Kidney (tissue), 14 donors: ENCODE measurements around the gene TPI1. TPM values are rescaled to one million over a fixed set of nuclear protein-coding genes. Genes with fewer than 3 reads are reported as not detected.
"Not testable (repeated sequence)": the region's sequence is repeated elsewhere in the genome, so short reads cannot be mapped to it uniquely, and the experiment has no call there.

Experiments
- DNase-seq, 5 donors: peaks; one replicate each; pipeline ENCODE4 v3.0.0-alpha.2; 2013 to 2020
- FAIRE-seq: peaks from 2 replicates; lab custom pipeline; 2012; peaks lifted over from hg19 to GRCh38; lab: Jason Lieb, UNC
- H3K27ac ChIP-seq, 2 donors: one replicate each; pipeline ENCODE4 v1.7.0; 2013; ENCODE audit warnings: low read depth in 2 of 2, low read length in 2 of 2, inconsistent platforms in 1 of 2
- H3K27me3 ChIP-seq: one replicate; pipeline ENCODE4 v1.7.1; 2013; ENCODE audit warnings: low read length, inconsistent platforms; ENCODE audit not compliant: control insufficient read depth, insufficient read depth
- H3K36me3 ChIP-seq, 3 donors: one replicate each; pipeline versions ENCODE4 v1.7.0 to v1.7.1; 2013; ENCODE audit warnings: low read length in 3 of 3, control low read depth in 1 of 3, inconsistent platforms in 1 of 3; ENCODE audit not compliant: insufficient read depth in 3 of 3, control insufficient read depth in 2 of 3
- H3K4me1 ChIP-seq, 3 donors: one replicate each; pipeline versions ENCODE4 v1.7.0 to v1.7.1; 2013; ENCODE audit warnings: low read length in 3 of 3, inconsistent platforms in 1 of 3, low read depth in 1 of 3; ENCODE audit not compliant: control insufficient read depth in 2 of 3, insufficient read depth in 2 of 3
- H3K4me3 ChIP-seq, 3 donors: one replicate each; pipeline versions ENCODE4 v1.7.0 to v1.8.1; 2013; ENCODE audit warnings: low read length in 3 of 3, control low read depth in 1 of 3, inconsistent platforms in 1 of 3
- H3K9ac ChIP-seq, 3 donors: one replicate each; pipeline versions ENCODE4 v1.7.0 to v1.7.1; 2013; ENCODE audit warnings: low read length in 3 of 3, control low read depth in 1 of 3, inconsistent platforms in 1 of 3
- H3K9me3 ChIP-seq, 3 donors: one replicate each; pipeline versions ENCODE4 v1.7.0 to v1.7.1; 2013; ENCODE audit warnings: low read length in 3 of 3, control low read depth in 1 of 3, inconsistent platforms in 1 of 3; ENCODE audit not compliant: control insufficient read depth in 2 of 3, insufficient read depth in 1 of 3
- intact Hi-C: fragments of 100-400 bp; cut with DNase I; formaldehyde crosslinking; loops from one replicate; pipeline ENCODE4 v1.11.1; 2022
- polyA plus RNA-seq: library from polyadenylated mRNA; stranded (reverse); fragments of 350-450 nt; fragmentation: Illumina TruSeq; extraction: RNeasy Lipid Tissue Mini Kit (QIAGEN cat#74804); gene quantifications from one replicate; pipeline ENCODE4 v1.2.3, GENCODE V29; 2014; ENCODE audit warnings: low read depth, low replicate concordance; ENCODE audit not compliant: insufficient read depth
- total RNA-seq: library from RNA; stranded (reverse); fragmentation: NEBNext Ultra II Directional; extraction: Animal tissue kit (Norgen Biotek cat#: 25700); gene quantifications from one replicate; pipeline ENCODE4 v1.2.1, GENCODE V29; 2021
- TF ChIP-seq, protein P1 (sequence below): IDR thresholded peaks from 3 replicates; pipeline ENCODE4 v1.5.1; 2012; ENCODE audit warnings: mild to moderate bottlenecking, moderate library complexity, borderline replicate concordance; ENCODE audit not compliant: insufficient read depth; ENCODE audit errors: extremely low read depth
- donor health status: control.
- donor health status: control.
- donor health status: control.
- donor health status: control.
- donor health status: control.
- donor health status: DM: yes; HTN: yes; CAD: no.
- donor health status: Normal renal cell carcinoma (clear cell type).

The TPI1 gene
- total and polyA plus RNA-seq, 2 donors from 2014 or later, result 437 to 1,220 TPM

DNA sequence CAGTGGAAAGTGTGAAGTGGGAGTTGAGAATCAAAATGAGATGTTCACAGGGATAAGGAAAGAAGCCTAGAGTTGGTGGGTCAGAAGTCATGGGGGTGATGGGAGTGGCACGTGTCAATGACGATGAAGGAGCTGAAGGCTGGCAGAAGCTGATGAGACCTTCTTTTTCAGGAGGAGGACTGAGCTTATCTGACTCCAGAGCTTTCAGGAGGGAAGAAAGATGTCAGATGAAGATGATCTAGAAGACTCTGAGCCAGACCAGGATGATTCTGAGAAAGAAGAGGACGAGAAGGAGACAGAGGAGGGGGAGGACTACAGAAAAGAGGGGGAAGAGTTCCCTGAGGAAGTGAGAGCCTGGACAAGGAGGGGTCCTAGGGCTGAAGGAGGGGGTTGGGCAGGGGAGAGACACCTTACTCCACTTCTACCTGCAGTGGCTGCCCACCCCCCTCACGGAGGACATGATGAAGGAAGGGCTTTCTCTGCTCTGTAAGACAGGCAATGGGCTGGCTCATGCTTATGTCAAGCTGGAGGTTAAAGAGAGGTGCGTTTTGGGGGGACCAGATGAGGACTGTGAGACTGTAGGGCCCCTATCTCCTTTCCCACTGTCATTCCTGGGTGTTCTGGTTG, 38.2 kb downstream of the TPI1 start:
- intact Hi-C loops, result no loop called here
- H3K9me3 ChIP-seq, result no peaks in the 10 kb centered on the region
- FAIRE-seq (no peak), DNase-seq (peak in 1 of 5 donors; percentile 32)
- no peaks in the 10 kb centered on the region for H3K27me3 ChIP-seq
- peak overlapping the region in 2 of 3 donors; percentile 92 to 94 for H3K9ac ChIP-seq
- peaks cover 0 to 4% (median 0%) of the 10 kb centered on the region in 3 donors for H3K36me3 ChIP-seq
- H3K27ac ChIP-seq, result no peak overlapping the region
- peaks cover 0 to 11% (median 3%) of the 10 kb centered on the region in 3 donors for H3K4me1 ChIP-seq
- peak overlapping the region in 2 of 3 donors; percentile 89 to 96 for H3K4me3 ChIP-seq
- TF ChIP-seq, protein P1, sequence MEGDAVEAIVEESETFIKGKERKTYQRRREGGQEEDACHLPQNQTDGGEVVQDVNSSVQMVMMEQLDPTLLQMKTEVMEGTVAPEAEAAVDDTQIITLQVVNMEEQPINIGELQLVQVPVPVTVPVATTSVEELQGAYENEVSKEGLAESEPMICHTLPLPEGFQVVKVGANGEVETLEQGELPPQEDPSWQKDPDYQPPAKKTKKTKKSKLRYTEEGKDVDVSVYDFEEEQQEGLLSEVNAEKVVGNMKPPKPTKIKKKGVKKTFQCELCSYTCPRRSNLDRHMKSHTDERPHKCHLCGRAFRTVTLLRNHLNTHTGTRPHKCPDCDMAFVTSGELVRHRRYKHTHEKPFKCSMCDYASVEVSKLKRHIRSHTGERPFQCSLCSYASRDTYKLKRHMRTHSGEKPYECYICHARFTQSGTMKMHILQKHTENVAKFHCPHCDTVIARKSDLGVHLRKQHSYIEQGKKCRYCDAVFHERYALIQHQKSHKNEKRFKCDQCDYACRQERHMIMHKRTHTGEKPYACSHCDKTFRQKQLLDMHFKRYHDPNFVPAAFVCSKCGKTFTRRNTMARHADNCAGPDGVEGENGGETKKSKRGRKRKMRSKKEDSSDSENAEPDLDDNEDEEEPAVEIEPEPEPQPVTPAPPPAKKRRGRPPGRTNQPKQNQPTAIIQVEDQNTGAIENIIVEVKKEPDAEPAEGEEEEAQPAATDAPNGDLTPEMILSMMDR, result no peak

DNA sequence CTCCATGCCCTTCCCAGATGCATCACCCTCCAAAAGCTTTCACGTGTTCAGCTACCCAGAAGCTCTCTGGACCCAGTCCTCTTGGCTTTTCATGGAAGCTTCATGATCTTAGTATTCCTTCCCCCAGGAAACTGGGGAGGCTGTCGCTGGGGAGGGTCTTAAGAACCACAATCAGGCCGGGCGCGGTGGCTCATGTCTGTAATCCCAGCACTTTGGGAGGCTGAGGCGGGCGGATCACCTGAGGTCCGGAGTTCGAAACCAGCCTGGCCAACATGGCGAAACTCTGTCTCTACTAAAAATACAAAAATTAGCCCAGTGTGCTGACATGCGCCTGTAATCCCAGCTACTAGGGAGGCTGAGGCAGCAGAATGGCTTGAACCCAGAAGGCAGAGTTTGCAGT, 40.8 kb downstream of the TPI1 start:
- H3K4me3 ChIP-seq, H3K9ac ChIP-seq, DNase-seq, FAIRE-seq, H3K27me3 ChIP-seq, H3K9me3 ChIP-seq, H3K36me3 ChIP-seq, intact Hi-C loops, H3K27ac ChIP-seq: not testable (repeated sequence)
- peaks cover 0 to 11% (median 3%) of the 10 kb centered on the region in 3 donors for H3K4me1 ChIP-seq

DNA sequence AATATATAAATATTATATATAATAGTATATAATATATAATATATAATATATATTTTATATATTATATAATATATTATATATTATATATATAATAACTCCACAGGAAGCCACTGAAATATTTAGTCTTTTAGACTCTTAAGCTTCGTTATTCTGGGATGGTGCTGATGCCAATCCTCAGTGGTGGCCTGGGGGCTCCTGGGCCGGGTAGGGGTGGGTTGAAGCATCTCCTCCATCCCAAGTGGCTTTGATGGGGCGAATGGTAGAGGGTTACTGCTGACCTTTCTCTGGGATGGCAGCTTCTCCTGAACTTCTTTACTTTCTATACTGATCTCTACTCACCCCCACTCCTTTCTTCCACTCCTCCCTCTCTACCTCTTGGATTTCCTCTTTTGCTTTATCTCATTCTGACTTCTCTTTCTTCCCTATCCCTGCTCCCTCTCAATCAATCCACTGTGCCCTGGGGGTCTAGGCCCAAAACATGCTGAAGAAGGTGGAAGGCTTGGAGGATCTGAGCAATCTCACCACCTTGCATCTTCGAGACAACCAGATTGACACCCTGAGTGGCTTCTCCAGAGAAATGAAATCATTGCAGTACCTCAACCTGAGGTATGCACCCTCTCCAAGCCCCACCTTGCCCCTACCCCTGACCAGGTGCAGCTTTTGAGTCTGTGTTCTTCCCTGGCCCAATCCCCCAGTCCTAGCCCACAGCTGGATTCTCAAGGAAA, 42.3 kb downstream of the TPI1 start:
- TF ChIP-seq, protein P1, result no peak
- intact Hi-C loops, result no loop called here
- no peak overlapping the region for H3K9ac ChIP-seq
- H3K4me3 ChIP-seq, result no peak overlapping the region
- H3K27me3 ChIP-seq, result no peaks in the 10 kb centered on the region
- peaks cover 0 to 4% (median 0%) of the 10 kb centered on the region in 3 donors for H3K36me3 ChIP-seq
- FAIRE-seq, result no peak
- no peak for DNase-seq
- H3K27ac ChIP-seq, result no peak overlapping the region
- peaks cover 0 to 10% (median 3%) of the 10 kb centered on the region in 3 donors for H3K4me1 ChIP-seq
- no peaks in the 10 kb centered on the region for H3K9me3 ChIP-seq
